Activated CD4-positive, alpha-beta T cell treated with anti-CD3 and anti-CD28 coated beads for 24 hours (primary cell): Measurements from ENCODE around the gene AUNIP.

ENCODE experiments used
- DNase-seq, 2 donors: peaks; one replicate each; pipeline ENCODE4 v3.0.0-alpha.2; 2020; ENCODE audit warnings: low read depth in 2 of 2

AUNIP gene

GRCh38 chr1:25888426-25888987, 29.2 kb upstream of the AUNIP start:
- DNase-seq = no peak

GRCh38 chr1:25885602-25886001, 26.3 kb upstream of the AUNIP start:
- no peak for DNase-seq

GRCh38 chr1:25881266-25881665, 22.0 kb upstream of the AUNIP start:
- DNase-seq = no peak

GRCh38 chr1:25880518-25880917, 21.3 kb upstream of the AUNIP start:
- DNase-seq = no peak

- DNase-seq = no peak
Observed at GRCh38 chr1:25879675-25880074, 20.4 kb upstream of the AUNIP start.

GRCh38 chr1:25878690-25879089, 19.4 kb upstream of the AUNIP start:
- no peak for DNase-seq

- no peak for DNase-seq
Observed at GRCh38 chr1:25877155-25877554, 17.9 kb upstream of the AUNIP start.

GRCh38 chr1:25876693-25877077, 17.4 kb upstream of the AUNIP start:
- DNase-seq = no peak

- DNase-seq = peak in 1 of 2 donors; percentile 15
Observed at GRCh38 chr1:25875856-25876692, 16.8 kb upstream of the AUNIP start.

- peak; percentile 27 to 50 for DNase-seq
Observed at GRCh38 chr1:25875154-25875855, 16.0 kb upstream of the AUNIP start, which contains the start of gene PAQR7. Gene PAQR7, minus strand, starts transcription at chr1:25875708. Its CDS starts 11,869 bp downstream, at chr1:25863839.

GRCh38 chr1:25874635-25875153, 15.4 kb upstream of the AUNIP start:
- DNase-seq = no peak

- DNase-seq = no peak
Observed at GRCh38 chr1:25874209-25874608, 15.0 kb upstream of the AUNIP start.

GRCh38 chr1:25873120-25873519, 13.9 kb upstream of the AUNIP start:
- no peak for DNase-seq

GRCh38 chr1:25872713-25873112, 13.5 kb upstream of the AUNIP start:
- DNase-seq = no peak

- DNase-seq = no peak
Observed at GRCh38 chr1:25871704-25872494, 12.6 kb upstream of the AUNIP start.

- no peak for DNase-seq
Observed at GRCh38 chr1:25871086-25871703, 11.9 kb upstream of the AUNIP start.

GRCh38 chr1:25870614-25871013, 11.4 kb upstream of the AUNIP start:
- no peak for DNase-seq

- no peak for DNase-seq
Observed at GRCh38 chr1:25869909-25870606, 10.8 kb upstream of the AUNIP start.

- no peak for DNase-seq
Observed at GRCh38 chr1:25867210-25867991, 8.1 kb upstream of the AUNIP start.

- no peak for DNase-seq
Observed at GRCh38 chr1:25866288-25866687, 7.0 kb upstream of the AUNIP start.
